Psoas muscle (tissue), 8 donors: ENCODE measurements around the gene PODXL. TPM values are rescaled to one million over a fixed set of nuclear protein-coding genes. Genes with fewer than 3 reads are reported as not detected.

Source experiments
- ATAC-seq, 4 donors: fragments of 200-7000 bp; cut with Tn5 transposase; one replicate each; pipeline ENCODE4 v1.9.1; 2020; ENCODE audit warnings: moderate library complexity in 3 of 4, mild to moderate bottlenecking in 2 of 4
- DNase-seq, 2 donors: peaks; one replicate each; pipeline ENCODE4 v3.0.0-alpha.2; 2020
- H3K27ac ChIP-seq: fragments of 200-600 bp; one replicate; pipeline ENCODE4 v1.8.0; 2022
- H3K27me3 ChIP-seq, 3 donors: fragments of 200-600 bp in 1 of 3; one replicate each; pipeline versions ENCODE4 v1.6.1 to v1.8.0; 2013 to 2022; ENCODE audit warnings: low read length in 2 of 3, mild to moderate bottlenecking in 2 of 3, moderate library complexity in 1 of 3; ENCODE audit not compliant: insufficient read depth in 3 of 3
- H3K36me3 ChIP-seq, 2 donors: fragments of 200-600 bp in 1 of 2; one replicate each; pipeline versions ENCODE4 v1.6.1 to v1.8.0; 2013 to 2022; ENCODE audit warnings: low read depth in 1 of 2, mild to moderate bottlenecking in 1 of 2, moderate library complexity in 1 of 2; ENCODE audit not compliant: insufficient read depth in 1 of 2
- H3K4me1 ChIP-seq: fragments of 200-600 bp; one replicate; pipeline ENCODE4 v1.8.0; 2022
- H3K4me3 ChIP-seq: fragments of 200-600 bp; one replicate; pipeline ENCODE4 v1.8.0; 2022; ENCODE audit warnings: mild to moderate bottlenecking
- H3K9me3 ChIP-seq: fragments of 200-600 bp; one replicate; pipeline ENCODE4 v1.8.0; 2022
- WGBS, 3 donors: extraction: QIAGEN DNeasy Blood & Tissue Kit; methylation state at CpG; one replicate each; pipeline versions ENCODE4 v1.1.6 to v1.1.7; 2013; 5-methylcytosine and 5-hydroxymethylcytosine counted together
- intact Hi-C, 2 donors: fragments of 100-400 bp; cut with DNase I; formaldehyde crosslinking; loops; one replicate each; pipeline versions ENCODE4 v1.11.0 to v1.14.2; 2022
- polyA plus RNA-seq, 3 donors: library from polyadenylated mRNA; stranded (reverse); fragments of 200-250 nt; gene quantifications; one replicate each; pipeline ENCODE4 v1.2.3, GENCODE V29; 2013
- total RNA-seq, 4 donors: library from RNA; stranded (reverse); fragmentation: NEBNext Ultra II Directional in 2 of 4; extraction: Animal tissue kit (Norgen Biotek cat#: 25700) in 2 of 4; gene quantifications; one replicate each; pipeline versions ENCODE4 v1.2.1 to v1.2.4, GENCODE V29; 2021 to 2023
- TF ChIP-seq, protein P1 (sequence below): fragments of 200-600 bp; IDR thresholded peaks from one replicate; pipeline ENCODE4 v1.8.0; 2022; ENCODE audit warnings: antibody characterized with exemption
- donor health status: healthy with polysubstance abuse.
- donor health status: DM: no; HTN: no; CAD: no; lungs with moderate emphysema.
- donor health status: Bipolar disorder and iron deficiency.
- donor health status: healthy.
- donor health status: DM: yes; HTN: yes; CAD: no.
- donor health status: DM: no; HTN: no; CAD: no.
- donor health status: DM: no; HTN: no; CAD: no.
- donor health status: DM: yes; HTN: yes; CAD: no.

The PODXL gene
- total and polyA plus RNA-seq, 7 donors: 9.0 to 46.8 (median 16.2) TPM

GRCh38 chr7:131456338-131456737 lies 100.1 kb downstream of the PODXL start:
- DNase-seq: no peak
- Histone ChIP-seq H3K4me3 (no peak overlapping the region), H3K27me3 (no peaks in the 10 kb centered on the region), H3K4me1 (no peaks in the 10 kb centered on the region), H3K36me3 (peaks cover 0 to 10% of the 10 kb centered on the region in 2 donors), H3K9me3 (no peaks in the 10 kb centered on the region), H3K27ac (no peak overlapping the region)
- no peak for ATAC-seq
- intact Hi-C loops: no loop called here
- TF ChIP-seq, protein P1, sequence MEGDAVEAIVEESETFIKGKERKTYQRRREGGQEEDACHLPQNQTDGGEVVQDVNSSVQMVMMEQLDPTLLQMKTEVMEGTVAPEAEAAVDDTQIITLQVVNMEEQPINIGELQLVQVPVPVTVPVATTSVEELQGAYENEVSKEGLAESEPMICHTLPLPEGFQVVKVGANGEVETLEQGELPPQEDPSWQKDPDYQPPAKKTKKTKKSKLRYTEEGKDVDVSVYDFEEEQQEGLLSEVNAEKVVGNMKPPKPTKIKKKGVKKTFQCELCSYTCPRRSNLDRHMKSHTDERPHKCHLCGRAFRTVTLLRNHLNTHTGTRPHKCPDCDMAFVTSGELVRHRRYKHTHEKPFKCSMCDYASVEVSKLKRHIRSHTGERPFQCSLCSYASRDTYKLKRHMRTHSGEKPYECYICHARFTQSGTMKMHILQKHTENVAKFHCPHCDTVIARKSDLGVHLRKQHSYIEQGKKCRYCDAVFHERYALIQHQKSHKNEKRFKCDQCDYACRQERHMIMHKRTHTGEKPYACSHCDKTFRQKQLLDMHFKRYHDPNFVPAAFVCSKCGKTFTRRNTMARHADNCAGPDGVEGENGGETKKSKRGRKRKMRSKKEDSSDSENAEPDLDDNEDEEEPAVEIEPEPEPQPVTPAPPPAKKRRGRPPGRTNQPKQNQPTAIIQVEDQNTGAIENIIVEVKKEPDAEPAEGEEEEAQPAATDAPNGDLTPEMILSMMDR: no peak
- WGBS, 3 donors: 97 to 98% (median 98%) methylated on average over 3 of the region's 3 CpGs

DNA sequence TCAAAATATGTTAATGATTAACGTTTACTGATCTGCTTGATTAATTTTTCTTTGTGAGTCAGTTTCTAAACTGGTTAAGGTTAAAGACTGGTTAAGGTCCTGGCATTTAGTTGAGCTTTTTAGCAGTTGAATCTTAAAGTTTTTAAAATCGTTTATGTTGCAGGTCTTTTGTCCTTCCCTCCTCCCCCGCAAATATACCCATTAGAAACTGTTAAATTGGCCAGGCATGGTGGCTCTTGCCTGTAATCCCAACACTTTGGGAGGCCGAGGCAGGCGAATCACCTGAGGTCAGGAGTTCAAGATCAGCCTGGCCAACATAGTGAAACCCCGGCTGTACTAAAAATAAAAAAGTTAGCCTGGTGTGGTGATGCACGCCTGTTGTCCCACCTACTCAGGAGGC lies 100.9 kb downstream of the PODXL start:
- no peaks in the 10 kb centered on the region for H3K9me3 ChIP-seq
- intact Hi-C loops: no loop called here
- no peak for ATAC-seq
- WGBS, 3 donors: 85 to 90% (median 88%) methylated on average over 7 of the region's 7 CpGs
- no peaks in the 10 kb centered on the region for H3K27me3 ChIP-seq
- H3K4me3 ChIP-seq: no peak overlapping the region
- DNase-seq: no peak
- H3K27ac ChIP-seq: no peak overlapping the region
- TF ChIP-seq, protein P1: no peak
- H3K4me1 ChIP-seq: no peaks in the 10 kb centered on the region
- peaks cover 0 to 7% of the 10 kb centered on the region in 2 donors for H3K36me3 ChIP-seq

GRCh38 chr7:131455001-131455400 lies 101.4 kb downstream of the PODXL start:
- no peak overlapping the region for H3K4me3 ChIP-seq
- H3K27ac ChIP-seq: no peak overlapping the region
- H3K9me3 ChIP-seq: no peaks in the 10 kb centered on the region
- DNase-seq (no peak), ATAC-seq (no peak)
- H3K4me1 ChIP-seq: no peaks in the 10 kb centered on the region
- peaks cover 0 to 10% of the 10 kb centered on the region in 2 donors for H3K36me3 ChIP-seq
- WGBS, 3 donors: 92 to 94% (median 94%) methylated on average over 2 of the region's 2 CpGs
- intact Hi-C loops: no loop called here
- TF ChIP-seq, protein P1: no peak
- H3K27me3 ChIP-seq: no peaks in the 10 kb centered on the region

GRCh38 chr7:131454498-131454897 lies 101.9 kb downstream of the PODXL start:
- no peaks in the 10 kb centered on the region for H3K27me3 ChIP-seq
- peaks cover 2 to 15% of the 10 kb centered on the region in 2 donors for H3K36me3 ChIP-seq
- H3K27ac ChIP-seq: no peak overlapping the region
- no peaks in the 10 kb centered on the region for H3K9me3 ChIP-seq
- 92 to 99% (median 97%) methylated on average over 1 of the region's 1 CpG for WGBS, 3 donors
- ATAC-seq (no peak), DNase-seq (no peak)
- TF ChIP-seq, protein P1: no peak
- intact Hi-C loops: no loop called here
- H3K4me1 ChIP-seq: no peaks in the 10 kb centered on the region
- H3K4me3 ChIP-seq: no peak overlapping the region

Other genes starting within 250 kb of the PODXL start
- 10 to 100 TPM; 34.9 to 49.3 (median 45.3) TPM for gene MKLN1, start 228.8 kb downstream of the PODXL start, total RNA-seq
- 10 to 100 TPM; 14.7 to 70.8 (median 18.4) TPM for gene MKLN1, start 228.8 kb downstream of the PODXL start, polyA plus RNA-seq